HG02852 (cell line): ENCODE results near the gene COPZ2.
"Not testable (repeated sequence)": the region's sequence is repeated elsewhere in the genome, so short reads cannot be mapped to it uniquely, and the experiment has no call there.

Experiments used
- ATAC-seq: cut with Tn5 transposase; IDR thresholded peaks from one replicate; pipeline ENCODE4 v1.9.1; 2021; ENCODE audit warnings: mild to moderate bottlenecking, moderate library complexity; ENCODE audit not compliant: unreplicated experiment

COPZ2 gene

GRCh38 chr17:48011405-48012150 is 26.0 kb downstream of the COPZ2 start:
- no peak for ATAC-seq

GRCh38 chr17:48010193-48010592 is 27.4 kb downstream of the COPZ2 start:
- ATAC-seq: no peak

GRCh38 chr17:48006936-48007709 is 30.5 kb downstream of the COPZ2 start:
- ATAC-seq: no peak

- ATAC-seq: no peak
Observed at GRCh38 chr17:48004983-48005382, 32.6 kb downstream of the COPZ2 start.

GRCh38 chr17:48003417-48004151 is 34.0 kb downstream of the COPZ2 start:
- no peak for ATAC-seq

GRCh38 chr17:48002916-48003416 is 34.6 kb downstream of the COPZ2 start:
- no peak for ATAC-seq

GRCh38 chr17:48002266-48002915 is 35.2 kb downstream of the COPZ2 start:
- no peak for ATAC-seq

- ATAC-seq: not testable (repeated sequence)
Observed at GRCh38 chr17:48001657-48002056, 35.9 kb downstream of the COPZ2 start.

- ATAC-seq: no peak
Observed at GRCh38 chr17:48001197-48001596, 36.4 kb downstream of the COPZ2 start.

GRCh38 chr17:47999582-47999981 is 38.0 kb downstream of the COPZ2 start:
- no peak for ATAC-seq

GRCh38 chr17:47998044-47998443 is 39.6 kb downstream of the COPZ2 start:
- no peak for ATAC-seq

- ATAC-seq: no peak
Observed at GRCh38 chr17:47997586-47997985, 40.0 kb downstream of the COPZ2 start.

- no peak for ATAC-seq
Observed at GRCh38 chr17:47996201-47996600, 41.4 kb downstream of the COPZ2 start.

- ATAC-seq: no peak
Observed at GRCh38 chr17:47995241-47995935, 42.2 kb downstream of the COPZ2 start.

GRCh38 chr17:47994724-47995123 is 42.9 kb downstream of the COPZ2 start:
- no peak for ATAC-seq

- ATAC-seq: no peak
Observed at GRCh38 chr17:47993964-47994363, 43.6 kb downstream of the COPZ2 start.

GRCh38 chr17:47993031-47993564 is 44.5 kb downstream of the COPZ2 start:
- no peak for ATAC-seq

GRCh38 chr17:47992216-47992615 is 45.4 kb downstream of the COPZ2 start:
- no peak for ATAC-seq

GRCh38 chr17:47990962-47991731 is 46.5 kb downstream of the COPZ2 start:
- ATAC-seq: no peak
